Adrenal gland (tissue), 12 donors: ENCODE results near the gene FAM174C. TPM values are rescaled to one million over a fixed set of nuclear protein-coding genes. Genes with fewer than 3 reads are reported as not detected.

ENCODE experiments used
- polyA plus RNA-seq, 3 donors: library from polyadenylated mRNA; stranded (reverse); fragments of 200-250 nt in 2 of 3; fragments of 350-450 nt in 1 of 3; fragmentation: Illumina TruSeq in 1 of 3; extraction: RNeasy Lipid Tissue Mini Kit (QIAGEN cat#74804) in 1 of 3; gene quantifications; one replicate each; pipeline ENCODE4 v1.2.3, GENCODE V29; 2013 to 2014
- total RNA-seq, 9 donors: library from RNA; depleted of rRNA in 4 of 9; stranded (reverse); fragments of >200 nt in 4 of 9; fragments of 120-200 nt in 1 of 9; fragmentation: NEBNext Ultra II Directional in 1 of 9; extraction: Animal tissue kit (Norgen Biotek cat#: 25700) in 1 of 9; gene quantifications; one replicate each; pipeline versions ENCODE4 v1.1.0 to v1.2.4, GENCODE V29; 2013 to 2023
- donor health status: healthy with polysubstance abuse.
- donor health status: Bipolar disorder and iron deficiency.
- donor health status: DM: yes; HTN: yes; CAD: no.
- donor health status: DM: no; HTN: no; CAD: no.
- donor health status: DM: no; HTN: no; CAD: no.
- donor health status: DM: yes; HTN: yes; CAD: no.

FAM174C gene
- total and polyA plus RNA-seq, 12 donors: 3.8 to 279 (median 86.5) TPM

Other genes starting within 250 kb of the FAM174C start
- gene CNN2, start 248.9 kb upstream of the FAM174C start, total RNA-seq: 10 to 100 TPM in 8 of 9 donors, 1 to 10 TPM in 1; 6.9 to 64.9 (median 42.3) TPM
- 10 to 100 TPM; 11.2 to 60.8 (median 52.5) TPM for gene CNN2, start 248.9 kb upstream of the FAM174C start, polyA plus RNA-seq
- 10 to 100 TPM in 7 of 9 donors, 1 to 10 TPM in 2; 4.0 to 23.2 (median 17.5) TPM for gene ABCA7, start 235.4 kb upstream of the FAM174C start, total RNA-seq
- 100 to 1,000 TPM in 1 of 3 donors, 10 to 100 TPM in 1, 1 to 10 TPM in 1; 2.1 to 109 (median 28.7) TPM for gene ABCA7, start 235.4 kb upstream of the FAM174C start, polyA plus RNA-seq
- gene ARHGAP45, start 208.4 kb upstream of the FAM174C start, total RNA-seq: 10 to 100 TPM in 8 of 9 donors, 1 to 10 TPM in 1; 4.9 to 74.3 (median 31.5) TPM
- 10 to 100 TPM in 2 of 3 donors, 1 to 10 TPM in 1; 1.6 to 75.4 (median 30.2) TPM for gene ARHGAP45, start 208.4 kb upstream of the FAM174C start, polyA plus RNA-seq
- gene POLR2E, start 180.2 kb upstream of the FAM174C start, total RNA-seq: 100 to 1,000 TPM in 7 of 9 donors, 10 to 100 TPM in 2; 84.1 to 231 (median 164) TPM
- 100 to 1,000 TPM in 2 of 3 donors, 10 to 100 TPM in 1; 74.7 to 132 (median 109) TPM for gene POLR2E, start 180.2 kb upstream of the FAM174C start, polyA plus RNA-seq
- gene GPX4, start 171.5 kb upstream of the FAM174C start, total RNA-seq: 1,000 to 10,000 TPM in 1 of 9 donors, 100 to 1,000 TPM in 8; 332 to 1,424 (median 653) TPM
- 1,000 to 10,000 TPM in 2 of 3 donors, 100 to 1,000 TPM in 1; 420 to 1,267 (median 1,035) TPM for gene GPX4, start 171.5 kb upstream of the FAM174C start, polyA plus RNA-seq
- 100 to 1,000 TPM in 3 of 9 donors, 10 to 100 TPM in 6; 14.4 to 176 (median 65.2) TPM for gene SBNO2, start 101.3 kb upstream of the FAM174C start, total RNA-seq
- gene SBNO2, start 101.3 kb upstream of the FAM174C start, polyA plus RNA-seq: 100 to 1,000 TPM in 1 of 3 donors, 10 to 100 TPM in 2; 13.6 to 118 (median 84.2) TPM
- gene STK11, start 69.8 kb upstream of the FAM174C start, total RNA-seq: 100 to 1,000 TPM in 3 of 9 donors, 10 to 100 TPM in 6; 53.5 to 117 (median 93.2) TPM
- gene STK11, start 69.8 kb upstream of the FAM174C start, polyA plus RNA-seq: 100 to 1,000 TPM in 1 of 3 donors, 10 to 100 TPM in 2; 37.8 to 148 (median 94.5) TPM
- gene CBARP, start 37.5 kb upstream of the FAM174C start, total RNA-seq: 1 to 10 TPM in 6 of 9 donors, under 1 TPM in 1, not detected in 2; 0.67 to 5.0 (median 1.8) TPM
- 1 to 10 TPM in 2 of 3 donors, under 1 TPM in 1; 0.09 to 9.3 (median 2.2) TPM for gene CBARP, start 37.5 kb upstream of the FAM174C start, polyA plus RNA-seq
- 100 to 1,000 TPM in 7 of 9 donors, 10 to 100 TPM in 2; 78.9 to 435 (median 205) TPM for gene ATP5F1D, start 33.8 kb upstream of the FAM174C start, total RNA-seq
- gene ATP5F1D, start 33.8 kb upstream of the FAM174C start, polyA plus RNA-seq: 1,000 to 10,000 TPM in 1 of 3 donors, 100 to 1,000 TPM in 1, 10 to 100 TPM in 1; 15.6 to 1,534 (median 925) TPM
- 100 to 1,000 TPM in 5 of 9 donors, 10 to 100 TPM in 3, 1 to 10 TPM in 1; 8.6 to 189 (median 112) TPM for gene MIDN, start 26.9 kb upstream of the FAM174C start, total RNA-seq
- gene MIDN, start 26.9 kb upstream of the FAM174C start, polyA plus RNA-seq: 10 to 100 TPM; 15.5 to 73.0 (median 46.8) TPM
- 1,000 to 10,000 TPM in 1 of 9 donors, 100 to 1,000 TPM in 8; 317 to 1,164 (median 674) TPM for gene CIRBP, start 6.2 kb upstream of the FAM174C start, total RNA-seq
- 100 to 1,000 TPM; 360 to 990 (median 737) TPM for gene CIRBP, start 6.2 kb upstream of the FAM174C start, polyA plus RNA-seq
- gene EFNA2, start 10.3 kb downstream of the FAM174C start, total RNA-seq: under 1 TPM in 1 of 9 donors, not detected in 8; 0.11 TPM
- gene EFNA2, start 10.3 kb downstream of the FAM174C start, polyA plus RNA-seq: not detected
- 100 to 1,000 TPM; 102 to 286 (median 150) TPM for gene NDUFS7, start 108.4 kb downstream of the FAM174C start, total RNA-seq
- gene NDUFS7, start 108.4 kb downstream of the FAM174C start, polyA plus RNA-seq: 100 to 1,000 TPM in 2 of 3 donors, 1 to 10 TPM in 1; 4.7 to 267 (median 134) TPM
- 10 to 100 TPM; 14.8 to 96.9 (median 30.7) TPM for gene GAMT, start 126.0 kb downstream of the FAM174C start, total RNA-seq
- gene GAMT, start 126.0 kb downstream of the FAM174C start, polyA plus RNA-seq: 10 to 100 TPM in 2 of 3 donors, 1 to 10 TPM in 1; 7.4 to 84.5 (median 74.2) TPM
- gene DAZAP1, start 132.1 kb downstream of the FAM174C start, total RNA-seq: 10 to 100 TPM; 11.5 to 87.5 (median 41.4) TPM
- gene DAZAP1, start 132.1 kb downstream of the FAM174C start, polyA plus RNA-seq: 100 to 1,000 TPM in 1 of 3 donors, 10 to 100 TPM in 2; 60.0 to 117 (median 77.5) TPM
- 1,000 to 10,000 TPM in 6 of 9 donors, 100 to 1,000 TPM in 3; 780 to 3,934 (median 1,471) TPM for gene RPS15, start 162.9 kb downstream of the FAM174C start, total RNA-seq
- gene RPS15, start 162.9 kb downstream of the FAM174C start, polyA plus RNA-seq: 1,000 to 10,000 TPM in 2 of 3 donors, 100 to 1,000 TPM in 1; 471 to 4,071 (median 2,224) TPM
- gene APC2, start 174.6 kb downstream of the FAM174C start, total RNA-seq: 1 to 10 TPM in 3 of 9 donors, under 1 TPM in 6; 0.06 to 6.9 (median 0.35) TPM
- 10 to 100 TPM in 1 of 3 donors, under 1 TPM in 2; 0.71 to 12.9 (median 0.82) TPM for gene APC2, start 174.6 kb downstream of the FAM174C start, polyA plus RNA-seq
- 10 to 100 TPM; 26.9 to 60.4 (median 35.6) TPM for gene C19orf25, start 203.7 kb downstream of the FAM174C start, total RNA-seq
- 10 to 100 TPM in 2 of 3 donors, 1 to 10 TPM in 1; 6.0 to 55.7 (median 33.4) TPM for gene C19orf25, start 203.7 kb downstream of the FAM174C start, polyA plus RNA-seq
- 10 to 100 TPM in 2 of 9 donors, 1 to 10 TPM in 7; 1.2 to 13.1 (median 4.4) TPM for gene PCSK4, start 214.8 kb downstream of the FAM174C start, total RNA-seq
- 10 to 100 TPM in 2 of 3 donors, 1 to 10 TPM in 1; 1.3 to 29.7 (median 13.7) TPM for gene PCSK4, start 214.8 kb downstream of the FAM174C start, polyA plus RNA-seq
- gene REEP6, start 215.7 kb downstream of the FAM174C start, total RNA-seq: 100 to 1,000 TPM in 5 of 9 donors, 10 to 100 TPM in 4; 44.5 to 189 (median 110) TPM
- 100 to 1,000 TPM in 2 of 3 donors, 10 to 100 TPM in 1; 16.5 to 205 (median 120) TPM for gene REEP6, start 215.7 kb downstream of the FAM174C start, polyA plus RNA-seq
- gene ADAMTSL5, start 237.5 kb downstream of the FAM174C start, total RNA-seq: 1 to 10 TPM in 7 of 9 donors, under 1 TPM in 2; 0.61 to 8.8 (median 1.6) TPM
- 1 to 10 TPM in 2 of 3 donors, under 1 TPM in 1; 0.79 to 2.4 (median 2.0) TPM for gene ADAMTSL5, start 237.5 kb downstream of the FAM174C start, polyA plus RNA-seq
- gene PLK5, start 248.5 kb downstream of the FAM174C start, total RNA-seq: under 1 TPM in 2 of 9 donors, not detected in 7; 0.15 to 0.17 TPM
- 1 to 10 TPM in 1 of 3 donors, under 1 TPM in 1, not detected in 1; 0.47 to 1.0 TPM for gene PLK5, start 248.5 kb downstream of the FAM174C start, polyA plus RNA-seq